Measurements from ENCODE around the gene SPDYE6.
"Not testable (repeated sequence)": the region's sequence is repeated elsewhere in the genome, so short reads cannot be mapped to it uniquely, and the experiment has no call there.

SPDYE6 gene

GRCh38 chr7:102356344-102356743 is at the start of gene SPDYE6:
Gene SPDYE6 (minus strand): TSS chr7:102356444. CDS start chr7:102356023, 421 bp downstream.
- not testable (repeated sequence) for DNase-seq (ENCODE audit: low read depth, low spot score)

- not testable (repeated sequence) for DNase-seq (ENCODE audit: low read depth, low spot score)
Measured at GRCh38 chr7:102404862-102405188, 48.6 kb upstream of the SPDYE6 start.

GRCh38 chr7:102404005-102404861 is 48.0 kb upstream of the SPDYE6 start:
- DNase-seq (ENCODE audit: low read depth, low spot score), result peak; percentile 47

- DNase-seq (ENCODE audit: low read depth, low spot score), result no peak
Measured at GRCh38 chr7:102403563-102403962, 47.3 kb upstream of the SPDYE6 start.

- no peak for DNase-seq (ENCODE audit: low read depth, low spot score)
Measured at GRCh38 chr7:102400360-102400759, 44.1 kb upstream of the SPDYE6 start.

GRCh38 chr7:102398543-102398942 is 42.3 kb upstream of the SPDYE6 start:
- DNase-seq (ENCODE audit: low read depth, low spot score), result no peak

GRCh38 chr7:102396710-102397019 is 40.4 kb upstream of the SPDYE6 start:
- DNase-seq (ENCODE audit: low read depth, low spot score), result no peak

- peak; percentile 98 for DNase-seq (ENCODE audit: low read depth, low spot score)
Measured at GRCh38 chr7:102395873-102396709, 39.8 kb upstream of the SPDYE6 start, which contains the start of gene PRKRIP1. Gene PRKRIP1 (plus strand): TSS chr7:102396363. CDS start chr7:102396412, 49 bp downstream.

GRCh38 chr7:102395592-102395872 is 39.3 kb upstream of the SPDYE6 start:
- no peak for DNase-seq (ENCODE audit: low read depth, low spot score)

- no peak for DNase-seq (ENCODE audit: low read depth, low spot score)
Measured at GRCh38 chr7:102393467-102393866, 37.2 kb upstream of the SPDYE6 start.

- DNase-seq (ENCODE audit: low read depth, low spot score), result no peak
Measured at GRCh38 chr7:102392330-102392729, 36.1 kb upstream of the SPDYE6 start.

GRCh38 chr7:102390697-102391484 is 34.6 kb upstream of the SPDYE6 start:
- no peak for DNase-seq (ENCODE audit: low read depth, low spot score)

GRCh38 chr7:102389810-102390209 is 33.6 kb upstream of the SPDYE6 start:
- no peak for DNase-seq (ENCODE audit: low read depth, low spot score)

- DNase-seq (ENCODE audit: low read depth, low spot score), result no peak
Measured at GRCh38 chr7:102387064-102387463, 30.8 kb upstream of the SPDYE6 start.

GRCh38 chr7:102381696-102382425 is 25.6 kb upstream of the SPDYE6 start:
- not testable (repeated sequence) for DNase-seq (ENCODE audit: low read depth, low spot score)

- peak; percentile 7 for DNase-seq (ENCODE audit: low read depth, low spot score)
Measured at GRCh38 chr7:102380837-102381236, 24.6 kb upstream of the SPDYE6 start.

- no peak for DNase-seq (ENCODE audit: low read depth, low spot score)
Measured at GRCh38 chr7:102376964-102377466, 20.8 kb upstream of the SPDYE6 start.

- DNase-seq (ENCODE audit: low read depth, low spot score), result not testable (repeated sequence)
Measured at GRCh38 chr7:102372796-102373195, 16.6 kb upstream of the SPDYE6 start.

GRCh38 chr7:102370038-102370437 is 13.8 kb upstream of the SPDYE6 start:
- not testable (repeated sequence) for DNase-seq (ENCODE audit: low read depth, low spot score)

GRCh38 chr7:102365390-102365789 is 9.1 kb upstream of the SPDYE6 start:
- not testable (repeated sequence) for DNase-seq (ENCODE audit: low read depth, low spot score)

GRCh38 chr7:102364394-102364886 is 8.2 kb upstream of the SPDYE6 start:
- DNase-seq (ENCODE audit: low read depth, low spot score), result not testable (repeated sequence)
